HG03571 (cell line): ENCODE measurements around the gene CELA2A.
"Not testable (repeated sequence)": the region's sequence is repeated elsewhere in the genome, so short reads cannot be mapped to it uniquely, and the experiment has no call there.

Source experiments
- ATAC-seq: cut with Tn5 transposase; IDR thresholded peaks from one replicate; pipeline ENCODE4 v1.9.1; 2021; ENCODE audit not compliant: unreplicated experiment

Gene CELA2A

DNA sequence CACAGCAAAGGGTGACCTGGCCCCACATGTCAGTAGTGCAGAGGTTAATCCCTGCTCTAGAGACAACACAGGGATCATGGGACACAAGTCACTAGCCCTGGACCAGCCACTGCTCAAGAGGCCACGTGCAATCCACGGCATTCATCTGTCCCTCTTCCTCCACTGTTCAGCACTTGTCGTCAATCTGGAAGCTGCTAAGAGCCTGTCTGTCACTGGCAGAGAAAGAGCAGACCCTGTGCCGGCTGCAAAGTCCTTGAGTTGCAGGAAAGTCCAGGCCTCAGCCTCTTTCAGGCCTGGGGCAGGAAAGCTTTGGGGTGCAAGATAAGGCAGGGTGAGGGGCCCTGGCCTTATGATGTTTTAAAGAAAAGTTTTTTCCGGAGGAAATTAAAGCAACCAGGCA, 36.1 kb downstream of the CELA2A start:
- no peak for ATAC-seq

DNA sequence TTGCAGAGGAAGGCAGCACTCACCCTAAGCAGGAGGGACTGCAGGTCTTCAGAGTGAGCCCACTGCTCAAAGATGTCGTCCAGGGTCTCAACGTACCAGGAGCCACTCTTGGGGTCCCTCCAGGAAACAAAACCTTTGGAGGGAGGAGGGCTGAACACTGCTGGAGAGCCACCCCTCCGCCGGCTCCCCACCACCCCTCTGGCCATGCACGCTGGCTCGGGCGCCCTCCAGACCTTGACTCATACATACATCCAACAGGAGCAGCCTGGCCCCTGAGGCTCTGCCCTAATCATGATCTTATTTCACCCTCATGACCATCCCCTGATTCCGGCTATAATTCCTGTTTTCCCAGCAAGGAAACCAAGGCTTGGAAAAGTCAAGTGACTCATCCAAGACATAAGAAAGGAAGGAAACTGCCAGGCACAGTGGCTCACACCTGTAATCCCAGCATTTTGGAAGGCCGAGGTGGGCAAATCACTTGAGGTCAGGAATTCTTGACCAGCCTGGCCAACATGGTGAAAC, 37.4 kb downstream of the CELA2A start:
- ATAC-seq: no peak

DNA sequence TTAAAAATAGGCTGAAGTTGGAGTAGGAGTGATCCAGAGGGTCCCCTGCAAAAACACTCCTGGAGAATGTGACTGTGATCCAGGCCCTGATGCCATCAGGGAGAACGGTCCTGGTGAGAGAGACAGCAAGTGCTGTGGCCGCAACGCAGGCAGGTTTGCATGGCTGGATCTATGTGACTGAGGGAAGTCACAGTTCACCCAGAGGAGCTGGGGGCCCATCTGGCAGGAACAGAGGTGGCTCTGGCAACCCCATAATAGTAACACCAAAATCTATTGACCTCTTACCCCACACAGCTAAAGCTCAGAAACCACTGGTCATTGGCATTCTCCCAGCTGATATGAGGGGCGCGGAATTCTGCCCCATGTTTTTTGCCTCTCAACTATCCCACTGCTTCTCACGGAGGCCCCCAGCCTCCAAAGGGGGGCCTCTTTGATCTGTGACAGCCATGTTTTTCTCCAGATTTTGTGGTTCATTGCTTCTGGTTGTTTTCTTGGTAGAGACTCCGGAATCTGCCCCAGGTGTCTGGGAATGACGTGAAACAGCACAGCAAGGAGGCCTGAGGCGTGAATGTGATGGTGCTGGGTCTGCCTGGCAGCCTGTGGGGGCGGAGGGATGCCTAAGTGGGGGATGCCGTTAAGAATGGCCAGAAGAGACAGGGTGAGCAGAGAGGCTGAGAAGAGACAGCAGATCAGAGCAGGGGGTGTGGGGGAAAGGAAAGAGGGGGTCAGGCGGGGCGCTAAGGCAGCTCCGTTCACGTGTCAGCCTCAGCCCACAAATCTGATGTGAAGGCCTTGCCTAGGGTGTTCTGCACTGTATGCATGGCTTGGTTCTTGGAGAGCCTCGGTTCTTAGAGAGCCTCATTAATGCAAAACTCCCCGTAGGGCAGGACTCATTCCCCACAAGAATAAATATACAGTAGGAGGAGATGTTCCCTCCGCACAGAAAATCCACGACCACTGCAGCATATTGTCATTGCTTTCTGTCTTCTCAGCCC, 43.9 kb downstream of the CELA2A start:
- no peak for ATAC-seq

DNA sequence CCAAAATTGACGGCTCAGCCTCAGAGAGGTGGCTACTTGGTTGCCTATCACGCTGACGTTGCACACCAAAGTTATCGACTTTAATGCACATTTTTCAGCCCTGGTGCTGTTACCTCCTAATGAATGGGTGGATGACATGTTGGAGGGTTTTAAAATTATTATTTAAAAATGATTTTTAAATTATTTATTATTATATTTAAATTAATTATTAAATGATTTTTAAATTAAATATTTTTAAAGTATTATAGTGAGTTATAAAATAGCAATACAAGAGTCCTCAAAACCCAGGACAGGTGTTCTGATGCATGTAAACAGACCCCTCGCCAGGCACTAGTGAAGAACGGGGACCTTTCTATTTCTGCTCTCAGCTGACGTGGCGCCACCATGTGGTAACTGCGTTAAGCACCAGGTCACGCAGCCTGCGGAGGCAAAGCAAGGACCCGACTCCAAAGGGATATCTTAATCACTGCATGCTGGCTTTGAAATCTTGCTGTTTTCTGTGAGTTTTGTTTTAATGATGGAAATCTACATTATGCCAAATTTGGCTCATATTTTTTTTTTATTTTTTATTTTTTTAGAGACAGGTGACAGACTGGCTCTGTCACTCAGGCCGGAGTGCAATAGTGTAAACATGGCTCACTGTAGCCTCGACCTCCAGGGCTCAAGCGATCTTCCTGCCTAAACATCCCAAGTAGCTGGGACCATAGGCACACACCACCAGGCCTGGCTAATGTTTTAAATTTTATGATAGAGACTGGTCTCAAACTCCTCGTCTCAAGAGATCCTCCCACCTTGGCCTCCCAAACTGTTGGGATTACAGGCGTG, 44.9 kb downstream of the CELA2A start:
- no peak for ATAC-seq

DNA sequence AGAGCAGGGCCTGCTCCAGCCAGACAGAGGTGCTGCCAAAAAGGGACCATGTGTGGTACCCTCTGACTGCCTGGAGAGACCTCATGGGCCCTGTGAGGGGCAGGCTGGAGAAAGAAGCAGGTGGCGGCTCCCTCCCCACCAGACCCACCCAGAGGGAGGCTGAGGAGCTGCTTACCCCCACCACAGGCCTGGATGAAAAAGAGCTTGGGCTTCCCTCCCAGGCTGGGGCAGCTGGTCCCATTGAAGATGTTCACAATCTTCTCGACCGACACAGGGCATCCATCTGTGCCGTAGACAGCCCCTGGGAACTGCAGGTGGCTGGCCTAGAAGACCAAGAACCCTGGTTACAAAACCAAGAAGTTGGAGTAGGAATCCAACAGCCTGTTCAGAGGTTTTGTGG, 47.9 kb downstream of the CELA2A start:
- no peak for ATAC-seq

DNA sequence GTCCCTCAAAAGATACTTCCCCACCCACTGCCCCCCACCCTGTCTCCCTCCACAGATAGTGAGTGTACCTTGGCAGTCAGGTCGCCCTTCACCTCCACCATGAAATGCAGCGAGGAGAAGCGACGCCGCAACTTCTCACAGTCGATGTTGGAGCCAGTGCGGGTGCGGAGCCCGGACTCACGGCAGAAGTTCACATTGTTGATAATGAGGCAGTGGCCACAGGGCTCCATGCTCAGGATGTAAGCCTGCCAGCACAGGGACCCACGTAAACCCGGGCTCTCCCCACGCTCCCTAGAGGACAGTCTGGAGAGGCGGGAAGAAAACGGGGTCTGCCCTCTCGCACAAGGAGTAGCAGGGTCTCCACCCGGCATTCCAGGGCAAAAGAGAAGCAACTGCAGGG, 50.3 kb downstream of the CELA2A start:
- ATAC-seq: no peak

DNA sequence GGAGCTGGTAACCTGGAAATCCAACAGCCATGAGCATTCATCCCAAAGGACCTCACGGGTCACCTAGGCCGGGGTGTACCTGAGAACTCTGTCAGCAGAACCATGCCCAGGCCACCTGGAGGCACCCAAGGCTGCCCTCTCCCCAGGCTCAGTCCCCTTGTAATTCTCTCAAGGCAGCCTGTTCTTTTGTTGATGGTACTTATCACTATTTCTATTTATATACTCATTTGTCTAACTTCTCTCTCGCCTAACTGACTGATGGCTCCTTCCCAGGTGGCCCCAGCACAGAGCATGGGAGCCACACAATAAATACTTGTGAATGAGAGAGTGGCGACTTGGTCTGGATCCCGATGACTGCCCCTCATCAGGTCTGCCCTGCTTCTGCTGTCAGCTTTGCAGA, 50.7 kb downstream of the CELA2A start:
- no peak for ATAC-seq

DNA sequence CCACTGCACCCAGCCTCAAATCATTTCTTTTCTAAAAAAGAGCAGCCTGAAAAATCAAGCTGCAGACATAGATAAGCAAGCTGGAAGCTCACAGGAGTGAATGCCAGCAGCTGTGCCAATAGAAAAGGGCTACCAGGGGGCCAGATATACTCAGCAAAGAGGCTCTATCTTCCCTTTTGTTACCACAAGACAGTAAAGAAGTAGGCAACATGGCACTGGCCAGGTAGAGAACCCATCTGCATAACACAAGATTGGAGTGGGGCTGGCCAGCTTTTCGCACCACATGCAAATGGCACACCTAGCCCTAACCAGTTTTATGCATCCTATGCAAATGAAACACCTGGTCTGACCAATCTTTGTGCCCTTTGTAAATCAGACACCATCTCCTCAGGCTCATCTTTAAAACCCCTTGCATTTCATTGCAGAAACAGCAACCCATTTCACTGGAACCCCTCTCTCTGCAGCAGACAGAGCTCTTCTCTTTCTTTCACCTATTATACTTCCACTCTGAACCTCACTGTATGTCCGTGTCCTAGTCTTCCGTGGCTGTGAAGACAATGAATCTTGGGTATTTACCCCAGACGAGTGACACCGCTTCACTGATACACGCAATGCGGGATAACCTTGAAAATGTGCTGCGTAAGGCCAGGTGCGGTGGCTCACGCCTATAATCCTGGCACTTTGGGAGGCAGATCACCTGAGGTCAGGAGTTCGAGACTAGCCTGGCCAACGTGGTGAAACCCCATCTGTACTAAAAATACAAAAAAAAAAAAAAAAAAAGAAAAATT, 52.4 kb downstream of the CELA2A start:
- ATAC-seq: no peak

DNA sequence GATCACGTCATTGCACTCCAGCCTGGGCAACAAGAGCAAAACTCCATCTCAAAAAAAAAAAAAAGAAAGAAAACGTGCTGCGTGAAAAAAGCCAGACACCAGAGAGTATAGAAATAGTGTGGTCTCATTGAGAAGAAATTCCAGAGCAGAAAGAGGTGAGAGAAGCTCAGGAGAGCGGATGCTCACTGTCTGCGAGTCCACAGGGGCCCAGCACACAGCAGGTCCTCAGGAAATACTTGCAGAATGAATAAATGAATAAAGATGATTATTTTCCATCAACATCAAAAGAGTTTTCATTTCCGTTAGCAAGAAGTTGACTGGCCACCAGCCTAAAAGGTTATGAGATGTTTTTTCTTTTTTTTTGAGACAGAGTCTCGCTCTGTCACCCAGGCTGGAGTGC, 53.1 kb downstream of the CELA2A start:
- no peak for ATAC-seq

DNA sequence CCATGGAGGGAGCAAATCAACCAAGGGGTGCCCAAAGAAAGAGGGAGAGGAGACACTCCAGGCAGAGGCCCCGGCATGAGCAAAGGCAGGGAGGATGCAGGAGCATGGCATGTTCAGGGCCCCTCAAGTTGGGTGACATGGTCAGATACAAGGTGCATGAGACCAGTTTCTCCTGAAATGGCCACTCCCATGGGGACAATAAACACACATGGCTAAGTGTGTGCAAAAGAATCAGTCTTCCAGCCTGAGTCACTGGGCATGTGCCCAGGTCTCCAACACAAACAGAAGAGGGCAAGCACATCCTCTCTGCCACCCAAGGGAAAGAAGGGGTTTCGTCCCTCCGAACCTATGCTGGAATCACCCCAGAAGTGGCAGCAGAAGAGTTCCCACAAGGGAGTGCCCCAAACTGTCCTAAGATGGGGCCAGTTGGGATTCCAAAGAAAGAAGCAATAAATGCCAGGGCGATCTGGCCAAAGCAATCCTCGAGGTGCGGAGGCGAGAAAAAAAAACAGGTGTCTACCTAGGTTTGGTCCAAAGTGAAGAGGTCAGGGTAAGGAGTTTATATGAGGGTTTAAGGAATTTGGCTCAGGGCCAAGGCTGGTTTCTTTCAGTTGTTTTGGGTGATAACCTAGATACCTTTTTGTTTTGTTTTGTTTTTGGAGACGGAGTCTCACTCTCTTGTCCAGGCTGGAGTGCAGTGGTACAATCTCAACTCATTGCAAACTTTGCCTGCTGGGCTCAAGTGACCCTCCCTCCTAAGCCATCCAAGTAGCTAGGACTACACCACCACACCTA, 54.3 kb downstream of the CELA2A start:
- no peak for ATAC-seq

DNA sequence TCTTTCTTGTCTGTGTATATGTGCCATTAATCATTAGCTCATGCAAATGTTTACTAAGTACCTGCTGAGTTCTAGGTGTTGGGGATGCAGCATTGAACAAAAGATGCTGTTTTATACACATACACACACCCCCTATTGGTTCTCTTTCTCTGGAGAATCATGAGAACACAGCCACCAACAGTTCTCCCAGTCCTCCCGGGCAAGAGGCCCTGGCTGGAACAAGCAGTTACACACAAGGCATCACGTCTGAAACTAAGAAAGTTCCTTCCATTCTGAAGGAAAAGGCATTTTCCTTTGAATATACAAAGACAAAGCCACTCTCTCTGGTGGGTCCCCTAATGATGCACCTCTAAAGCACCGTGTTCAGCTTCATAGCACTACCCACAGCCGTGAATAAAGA, 56.7 kb downstream of the CELA2A start:
- no peak for ATAC-seq

DNA sequence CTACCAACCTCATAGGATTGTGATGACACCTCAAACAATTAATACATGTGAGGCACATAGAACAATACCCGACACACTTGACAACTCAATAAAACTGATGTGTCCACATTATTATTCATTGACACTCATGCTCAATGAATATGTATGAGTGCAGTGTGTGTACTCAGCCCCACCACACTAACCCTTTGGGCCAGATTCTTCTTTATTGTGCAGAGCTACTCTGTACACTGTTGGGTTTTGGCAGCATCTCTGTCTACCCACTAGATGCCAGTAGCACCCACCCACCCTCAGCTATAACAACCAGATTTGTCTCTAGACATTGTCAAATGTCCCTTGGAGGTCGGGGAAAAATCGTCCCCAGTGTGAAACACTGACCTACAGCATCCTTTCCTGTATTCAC, 57.4 kb downstream of the CELA2A start:
- ATAC-seq: no peak

DNA sequence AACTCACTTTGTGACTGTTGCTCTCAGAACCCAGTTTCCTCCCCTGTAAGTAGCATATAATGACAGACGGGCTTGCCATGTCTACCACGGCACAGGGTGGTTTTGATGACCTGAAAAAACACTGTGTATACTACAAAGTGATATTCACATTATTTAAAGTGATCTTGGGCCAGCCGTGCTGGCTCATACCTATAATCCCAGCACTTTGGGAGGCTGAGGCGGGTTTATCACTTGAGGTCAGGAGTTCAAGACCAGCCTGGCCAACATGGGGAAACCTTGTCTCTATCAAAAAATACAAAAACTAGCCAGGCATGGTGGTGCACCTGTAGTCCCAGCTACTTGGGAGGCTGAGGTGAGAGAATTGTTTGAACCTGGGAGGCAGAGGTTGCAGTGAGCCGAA, 58.0 kb downstream of the CELA2A start:
- ATAC-seq: not testable (repeated sequence)

DNA sequence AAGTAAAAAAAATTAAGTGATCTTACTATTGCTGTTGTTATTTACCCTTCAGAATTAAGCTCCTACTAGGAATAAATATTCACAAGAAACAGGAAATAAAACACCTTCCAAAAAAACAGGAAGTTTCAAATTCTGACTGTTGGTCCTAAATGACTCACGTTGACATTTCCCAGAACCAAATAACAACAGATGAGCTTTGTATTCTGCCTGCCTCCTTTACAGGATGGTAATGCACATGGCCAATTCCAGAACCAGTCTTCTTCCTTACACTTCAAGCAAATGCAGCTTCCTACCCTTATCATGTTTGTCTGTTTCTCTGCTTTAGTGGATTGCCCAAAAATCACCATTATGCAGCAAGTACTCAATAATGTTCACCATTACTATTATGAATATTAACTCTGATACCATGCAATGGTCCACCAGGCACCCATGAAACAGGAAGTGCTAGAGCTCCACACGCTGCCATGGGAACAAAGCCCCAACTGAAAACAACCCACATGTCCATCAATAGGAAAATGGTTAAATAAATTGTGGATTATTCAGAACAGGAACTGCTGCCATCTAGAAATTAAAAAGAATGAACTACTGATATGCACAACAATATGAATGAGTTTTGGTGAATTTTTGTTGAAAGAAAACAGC, 58.6 kb downstream of the CELA2A start:
- ATAC-seq: no peak

DNA sequence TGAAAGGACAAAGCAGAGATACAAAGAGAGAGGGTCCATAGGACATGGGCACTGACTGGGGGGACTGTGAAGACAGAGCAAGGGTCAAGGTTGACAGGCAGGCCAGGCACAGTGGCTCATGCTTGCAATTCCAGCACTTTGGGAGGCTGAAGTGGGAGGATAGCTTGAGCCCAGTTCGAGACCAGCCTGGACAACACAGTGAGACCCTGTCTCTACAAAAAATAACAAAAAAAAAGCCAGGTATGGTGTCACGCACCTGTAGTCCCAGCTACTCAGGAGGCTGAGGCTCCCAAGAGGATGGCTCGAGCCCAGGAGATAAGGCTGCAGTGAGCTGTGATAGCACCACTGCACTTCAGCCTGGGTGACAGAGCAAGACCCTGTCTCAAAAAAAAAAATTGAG, 63.1 kb downstream of the CELA2A start:
- no peak for ATAC-seq

DNA sequence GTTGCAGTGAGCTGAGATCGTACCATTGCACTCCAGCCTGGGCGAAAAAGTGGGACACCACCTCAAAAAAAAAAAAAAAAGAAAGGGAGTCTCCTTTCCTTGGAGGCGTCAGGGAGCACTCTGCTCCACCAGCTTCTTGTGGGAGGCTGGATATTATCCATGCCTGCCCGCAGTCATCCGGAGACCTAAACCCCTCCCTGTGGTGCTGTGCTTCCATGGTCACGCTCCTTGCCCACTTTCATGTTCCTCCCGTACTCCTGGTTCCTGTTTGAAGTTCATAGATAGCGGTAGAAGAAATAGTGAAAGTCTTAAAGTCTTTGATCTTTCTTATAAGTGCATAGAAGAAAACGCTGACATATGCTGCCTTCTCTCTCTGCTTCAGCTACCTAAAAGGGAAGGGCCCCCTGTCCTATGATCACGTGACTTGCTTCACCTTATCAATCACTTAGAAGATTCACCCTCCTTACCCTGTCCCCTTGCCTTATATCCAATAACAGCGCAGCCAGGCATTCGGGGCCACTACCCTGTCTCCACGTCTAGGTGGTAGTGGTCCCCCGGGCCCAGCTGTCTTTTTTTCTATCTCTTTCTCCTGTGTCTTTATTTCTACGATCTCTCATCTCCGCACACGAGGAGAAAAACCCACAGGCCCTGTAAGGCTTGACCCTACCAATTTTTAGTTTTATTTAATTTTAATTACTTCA, 64.8 kb downstream of the CELA2A start:
- ATAC-seq: not testable (repeated sequence)
